HG02973 (cell line): ENCODE measurements around the gene PDLIM4.

Source experiments
- ATAC-seq: cut with Tn5 transposase; IDR thresholded peaks from one replicate; pipeline ENCODE4 v1.9.1; 2021; ENCODE audit warnings: moderate library complexity; ENCODE audit not compliant: unreplicated experiment

Gene PDLIM4

DNA sequence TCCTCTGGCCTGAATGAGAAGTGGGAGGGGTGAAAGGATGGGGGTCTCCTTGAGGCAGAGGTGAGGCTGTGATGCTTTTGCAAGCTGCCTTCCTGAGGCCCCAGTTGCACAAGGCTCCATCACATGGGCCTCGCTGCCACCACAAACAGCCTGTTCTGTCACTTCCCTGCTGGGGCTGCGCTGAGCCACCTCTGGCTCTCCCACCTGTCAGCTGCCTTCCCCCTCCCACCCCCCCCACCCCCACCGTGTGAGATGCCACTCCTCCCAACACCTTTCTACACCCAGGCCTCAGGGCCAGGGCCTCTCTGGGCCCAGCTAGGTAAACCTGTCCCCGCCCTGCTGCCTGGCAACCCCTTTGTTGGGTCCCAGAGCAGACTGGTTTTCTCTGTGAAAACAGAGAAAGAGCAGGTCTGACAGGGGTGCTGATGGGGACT is 4.5 kb upstream of the PDLIM4 start:
- ATAC-seq: no peak

DNA sequence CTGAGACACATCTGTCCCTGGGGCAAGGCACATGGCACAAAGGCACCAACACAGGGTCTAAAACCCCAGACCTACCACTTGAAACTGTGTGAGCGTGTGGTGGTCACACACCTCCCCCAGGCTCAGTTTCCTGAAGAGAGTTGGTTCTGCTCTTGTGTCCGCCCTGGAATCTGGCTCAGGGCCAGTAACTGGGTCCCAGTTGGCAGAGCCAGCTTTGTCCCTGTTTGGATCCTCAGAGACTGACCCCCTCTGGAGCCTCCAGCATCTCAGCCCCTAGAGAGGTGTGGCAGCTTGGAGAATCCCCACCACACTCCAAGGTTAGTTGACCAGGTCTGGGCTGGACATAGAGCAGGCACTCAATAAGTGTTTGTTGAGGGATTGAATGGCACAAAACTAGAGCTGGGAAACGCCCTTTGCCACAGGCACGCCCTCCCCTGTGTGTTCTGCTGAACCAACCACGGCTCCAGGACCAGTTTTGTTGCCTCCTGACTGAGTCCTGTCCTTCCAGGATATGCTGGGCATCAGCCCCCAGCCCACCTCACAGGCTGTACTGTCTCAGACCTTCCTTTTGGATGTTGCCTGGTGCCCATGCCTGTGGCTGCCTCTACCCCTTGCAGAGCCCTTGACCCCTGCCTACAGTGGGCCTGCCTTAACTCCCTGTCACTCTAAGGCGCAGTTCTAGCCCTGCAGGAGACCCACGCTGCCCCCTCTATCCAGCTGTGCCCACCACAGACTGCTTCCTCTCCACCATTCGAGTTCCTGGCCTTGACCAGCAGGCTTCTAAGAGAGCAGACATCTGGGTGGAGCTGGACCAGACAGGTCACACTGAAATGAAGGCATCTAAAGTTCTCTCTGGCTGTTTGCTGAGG is 3.8 kb upstream of the PDLIM4 start:
- ATAC-seq: no peak

DNA sequence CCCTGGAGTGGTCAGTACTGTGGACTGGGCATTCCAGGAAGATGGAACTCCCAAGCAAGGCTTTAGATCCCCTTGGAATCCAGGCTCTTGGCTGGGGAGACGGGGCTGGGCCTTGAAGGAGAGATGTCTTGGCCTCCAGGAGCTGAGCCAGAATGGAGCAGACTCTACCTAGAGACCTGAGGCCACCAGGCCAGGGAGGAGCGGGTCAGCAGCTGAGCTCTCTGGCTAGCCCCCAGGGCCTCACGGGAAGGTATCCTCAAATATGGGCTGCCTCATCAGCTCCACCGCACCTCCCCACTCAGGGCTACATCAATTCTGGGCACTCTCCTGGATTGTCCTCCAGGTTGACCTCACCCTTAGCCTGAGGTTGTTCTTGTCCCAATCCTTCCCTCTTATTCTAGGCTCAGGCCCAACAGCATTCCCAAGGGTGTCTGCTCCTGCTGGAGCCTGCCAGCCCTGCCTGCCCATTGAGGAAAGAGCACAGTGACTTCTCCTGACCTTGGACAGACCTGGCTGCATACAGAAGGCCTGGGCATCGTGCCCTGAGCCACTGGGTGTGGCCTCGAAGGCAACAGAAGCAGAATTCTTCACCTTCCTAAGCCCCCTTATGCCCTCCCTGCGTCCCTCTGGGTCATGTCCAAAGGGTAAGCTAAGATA is 3.0 kb upstream of the PDLIM4 start:
- ATAC-seq: no peak

DNA sequence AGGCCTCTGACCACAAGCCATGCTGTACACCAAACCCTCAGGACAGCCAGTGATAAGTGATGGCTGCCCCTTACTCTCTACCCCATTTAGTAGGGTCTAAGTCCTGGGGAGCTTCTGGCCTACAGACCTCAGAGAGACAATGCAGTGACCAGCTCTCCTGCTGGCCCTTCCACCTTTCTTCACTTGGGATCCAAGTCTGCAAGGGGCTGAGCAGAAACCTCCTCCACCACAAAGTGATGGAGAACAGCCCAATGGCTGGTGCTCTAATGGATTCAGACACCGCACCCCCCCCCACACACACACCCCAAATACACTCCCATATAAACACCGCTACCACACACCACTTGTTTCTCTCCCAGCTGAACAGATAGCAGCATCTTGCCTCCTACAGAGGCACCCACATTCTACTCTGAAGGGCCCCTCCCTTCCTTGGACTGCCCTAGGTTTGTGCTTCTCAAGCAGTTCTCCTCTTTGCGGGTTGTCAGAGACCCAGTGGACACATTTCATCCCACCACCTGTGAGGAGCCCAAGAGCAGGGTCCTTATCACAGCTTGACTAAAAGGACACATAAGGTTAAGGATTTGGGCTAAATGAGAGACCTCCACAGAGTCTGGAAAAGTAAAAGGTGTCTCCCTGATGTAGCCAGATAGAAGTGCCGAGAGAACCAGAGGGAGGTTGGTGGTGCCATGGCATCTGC is 1.3 kb upstream of the PDLIM4 start:
- ATAC-seq: no peak

DNA sequence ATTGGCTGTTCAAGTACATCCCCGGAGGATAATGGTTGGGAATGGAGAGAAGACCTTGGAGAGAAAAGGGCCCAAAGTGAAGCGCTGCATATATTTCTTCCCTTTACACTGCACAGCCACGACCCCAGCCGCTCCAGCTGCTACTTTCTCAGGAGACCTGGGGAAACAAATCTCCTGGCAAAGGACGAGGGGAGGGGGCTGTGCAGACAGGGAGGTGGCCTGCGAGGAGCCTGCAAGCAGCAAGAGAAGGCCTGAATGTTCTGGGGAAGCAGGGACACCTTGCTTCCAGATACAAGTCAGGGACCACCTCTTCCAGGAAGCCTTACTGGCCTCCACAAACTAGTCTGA is 739 bp upstream of the PDLIM4 start:
- ATAC-seq: no peak

DNA sequence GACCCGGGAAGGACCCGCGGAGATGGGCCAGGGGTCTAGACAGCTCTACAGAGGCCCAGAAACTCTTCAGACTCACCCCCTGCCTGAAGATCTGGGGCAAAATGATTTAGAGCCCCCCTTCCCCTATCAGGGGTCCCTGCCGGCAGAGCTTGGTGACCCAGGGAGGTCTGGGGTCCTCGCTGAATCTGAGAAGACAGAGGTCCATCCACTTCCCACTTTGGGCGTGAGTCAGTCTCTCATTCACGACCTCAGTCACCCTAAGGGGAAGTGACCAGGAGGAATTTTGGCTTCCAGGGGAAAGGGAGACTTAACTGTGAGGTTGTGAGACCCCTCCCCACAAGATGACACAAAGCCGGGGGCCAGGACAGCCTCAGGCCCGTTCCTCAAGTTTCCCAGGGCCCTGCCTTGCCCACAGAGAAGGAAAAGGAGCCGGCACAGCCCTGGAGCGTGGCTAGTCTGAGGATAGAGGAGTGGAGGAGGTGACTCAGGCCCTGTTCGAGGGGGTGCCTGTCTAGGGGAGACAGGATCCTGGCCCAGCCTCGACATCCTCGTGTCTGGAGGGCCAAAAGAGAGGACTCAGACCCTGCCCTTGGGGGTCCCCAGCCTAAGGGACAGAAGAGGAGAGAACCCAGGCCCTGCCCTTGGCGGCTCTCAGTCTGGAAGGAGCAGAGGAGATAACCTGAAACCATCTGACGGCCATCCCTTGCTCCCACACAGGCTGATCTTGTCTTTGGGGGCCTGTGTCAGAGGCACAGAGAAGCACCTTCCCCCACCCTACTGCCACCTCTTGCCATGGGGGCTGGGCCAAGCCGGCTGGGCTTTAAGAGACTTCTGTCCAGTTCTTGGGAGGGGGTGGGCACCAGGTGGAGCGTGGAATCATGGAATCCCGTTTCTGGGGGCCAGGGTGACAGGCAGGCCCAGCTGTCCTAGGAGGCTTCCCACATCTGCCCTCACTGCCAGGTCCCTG is 889 bp downstream of the PDLIM4 start:
- ATAC-seq: no peak

DNA sequence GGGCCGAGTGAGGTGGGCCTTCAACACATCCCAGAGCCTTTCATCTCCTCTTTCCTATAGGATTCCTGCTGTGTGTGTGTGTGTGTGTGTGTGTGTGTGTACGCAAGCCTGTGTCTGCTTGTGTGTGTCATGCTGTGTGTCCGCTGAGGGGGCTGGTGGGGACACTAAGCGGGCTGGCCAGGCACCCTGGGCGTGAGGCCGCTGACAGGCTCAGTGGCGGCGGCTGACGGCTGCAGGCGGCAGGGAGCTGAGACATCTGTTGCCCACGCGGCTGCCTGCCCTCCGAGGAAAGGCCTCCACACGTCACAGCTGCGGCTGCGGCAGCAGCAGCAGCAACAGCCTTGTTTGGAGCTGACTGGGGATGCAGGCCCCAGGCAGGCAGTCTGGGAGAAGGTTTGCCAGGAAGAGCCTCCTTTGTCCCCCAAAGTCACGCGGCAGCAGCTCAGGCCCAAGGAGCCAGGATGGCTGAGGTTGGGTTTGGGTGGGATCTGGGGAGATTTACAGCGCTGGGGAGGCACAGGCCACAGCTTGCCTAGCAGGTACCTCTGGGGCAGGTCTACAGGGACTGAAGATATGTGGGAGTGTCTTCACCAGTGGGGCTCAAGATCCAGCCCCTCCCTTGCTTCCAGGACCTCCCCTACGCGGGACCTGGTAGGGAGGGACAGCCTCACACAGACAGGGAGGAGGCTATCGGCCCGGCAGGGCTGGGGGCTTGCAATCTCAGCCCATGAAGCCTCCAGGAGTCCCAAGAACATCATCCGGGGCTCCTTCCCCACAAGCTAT is 1.8 kb downstream of the PDLIM4 start:
- no peak for ATAC-seq

DNA sequence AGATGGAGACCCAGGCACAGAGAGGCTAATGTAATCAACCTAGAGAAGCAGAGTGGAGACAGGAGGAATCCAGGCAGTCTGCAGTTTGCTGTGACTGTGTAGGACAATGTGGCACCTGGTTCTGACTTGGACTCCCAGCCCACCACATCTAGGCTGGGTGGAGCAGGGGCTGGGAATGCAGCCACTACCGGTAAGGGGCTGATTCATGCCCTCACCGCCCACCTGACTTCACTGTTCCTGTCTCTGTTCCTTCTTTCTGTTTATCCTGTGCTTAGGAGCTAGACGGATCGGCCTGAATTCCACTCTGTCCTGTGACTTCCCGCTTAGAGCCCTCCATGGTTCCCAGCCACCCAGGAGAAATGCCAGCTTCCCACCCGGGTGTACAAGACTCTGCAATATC is 2.6 kb downstream of the PDLIM4 start:
- no peak for ATAC-seq

DNA sequence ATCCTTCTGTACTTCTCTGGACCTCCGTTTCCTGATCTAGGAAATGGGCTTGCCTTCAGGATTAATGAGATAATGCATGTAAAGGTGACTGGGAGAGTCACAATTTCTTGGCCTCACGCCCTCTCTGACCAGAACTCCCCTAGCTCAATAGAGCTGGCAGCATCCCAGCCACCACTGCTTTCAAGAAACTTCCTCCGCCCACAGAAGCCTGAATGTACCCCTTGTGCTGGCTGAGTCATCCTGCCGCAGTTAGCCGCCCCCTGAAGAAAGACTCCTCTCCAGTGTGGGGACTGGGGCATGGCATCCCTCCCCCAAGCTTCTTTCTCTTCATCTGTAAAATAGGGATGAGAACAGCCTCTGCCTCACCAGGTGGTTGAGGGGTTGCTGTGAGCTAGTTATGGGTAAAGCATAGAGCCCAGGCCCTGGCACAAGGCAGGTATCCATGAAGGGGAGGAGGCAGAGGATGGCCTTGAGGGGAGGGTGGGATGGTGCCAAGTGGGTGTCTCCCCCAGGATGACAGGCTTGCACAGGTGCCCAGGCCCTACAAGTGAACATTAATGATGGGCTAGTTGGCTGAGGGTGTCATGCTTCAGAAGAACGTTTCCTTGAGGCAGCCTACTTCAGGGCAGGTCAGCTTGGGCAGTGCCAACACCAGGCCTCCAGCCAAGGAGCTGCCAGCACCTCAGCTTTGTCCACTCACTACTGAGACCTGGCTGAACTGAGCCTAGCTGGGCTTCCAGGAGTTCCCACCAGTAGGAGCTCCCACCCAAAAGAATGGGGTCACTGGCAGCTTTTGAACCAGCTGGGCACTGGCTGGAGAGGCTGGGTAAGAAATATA is 3.4 kb downstream of the PDLIM4 start:
- ATAC-seq: no peak

DNA sequence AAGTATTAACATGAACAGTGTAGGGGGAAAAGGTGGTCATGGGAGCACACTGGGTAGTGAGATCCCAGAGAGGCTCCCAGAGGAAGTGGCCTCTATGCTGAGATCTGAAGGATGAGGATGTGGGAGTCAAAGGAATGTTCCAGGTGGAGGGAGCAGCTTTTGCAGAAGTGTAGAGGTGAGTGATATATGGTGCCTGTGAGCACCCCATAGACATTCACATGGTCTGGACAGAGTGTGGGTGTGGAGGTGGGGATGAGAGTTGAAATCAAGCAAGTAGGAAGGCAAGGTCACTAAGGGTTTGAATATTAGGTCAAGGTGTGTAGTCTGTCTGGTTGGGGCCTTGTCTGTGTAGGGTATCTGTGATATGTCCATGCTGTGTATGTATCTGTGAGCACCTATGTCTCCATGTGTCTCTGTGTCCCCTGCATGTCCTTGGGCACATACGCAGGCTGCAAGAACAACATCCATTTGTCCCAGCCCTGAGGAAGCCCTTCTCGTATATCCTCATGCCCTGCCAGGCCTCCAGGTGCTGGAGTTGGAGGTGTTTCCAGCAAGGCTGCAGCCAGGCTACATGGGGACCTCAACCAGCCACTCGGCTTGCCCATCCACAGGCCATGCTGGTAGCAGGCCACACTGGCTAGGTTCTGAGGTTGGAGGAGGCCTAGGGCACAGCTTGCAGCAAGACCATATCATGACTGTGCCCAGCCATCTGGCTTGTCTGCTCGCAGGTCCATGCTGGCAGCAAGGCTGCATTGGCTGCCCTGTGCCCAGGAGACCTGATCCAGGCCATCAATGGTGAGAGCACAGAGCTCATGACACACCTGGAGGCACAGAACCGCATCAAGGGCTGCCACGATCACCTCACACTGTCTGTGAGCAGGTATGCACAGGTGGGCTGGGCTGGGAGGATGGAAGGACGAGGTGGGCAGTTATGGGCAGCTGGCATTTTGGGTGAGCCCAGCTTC is 4.7 kb downstream of the PDLIM4 start:
- ATAC-seq: no peak

DNA sequence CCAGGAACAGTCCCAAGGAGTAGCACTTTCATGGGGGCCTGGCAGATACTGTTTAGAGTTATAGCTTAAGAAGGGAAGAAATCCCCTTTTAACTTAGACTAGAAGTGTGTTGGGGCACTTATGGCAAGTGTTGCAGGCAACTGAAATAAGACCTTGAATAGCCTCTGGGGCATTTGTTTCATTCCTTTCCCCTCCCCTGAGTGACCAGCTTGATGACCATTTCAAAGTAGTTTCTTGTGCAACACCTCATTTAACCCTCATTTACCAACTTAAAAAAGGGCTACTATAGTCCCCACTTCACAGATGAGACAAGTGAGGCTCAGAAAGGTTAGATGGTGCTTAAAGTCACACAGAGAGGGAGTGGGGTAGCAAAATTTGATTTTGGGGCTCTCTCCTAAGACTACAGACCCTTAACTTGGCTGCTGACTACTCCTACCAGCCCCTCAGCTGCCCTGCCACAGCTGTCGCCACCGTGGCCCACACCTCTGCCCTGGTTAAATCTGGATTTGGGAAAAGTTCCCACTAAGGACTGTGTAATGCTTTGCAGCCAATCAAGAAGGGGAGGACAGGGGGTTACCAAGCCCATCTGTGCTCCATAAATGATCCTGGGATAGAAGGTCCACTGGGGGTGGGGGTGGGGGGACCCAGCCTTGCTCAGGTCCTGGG is 5.5 kb downstream of the PDLIM4 start:
- no peak for ATAC-seq

DNA sequence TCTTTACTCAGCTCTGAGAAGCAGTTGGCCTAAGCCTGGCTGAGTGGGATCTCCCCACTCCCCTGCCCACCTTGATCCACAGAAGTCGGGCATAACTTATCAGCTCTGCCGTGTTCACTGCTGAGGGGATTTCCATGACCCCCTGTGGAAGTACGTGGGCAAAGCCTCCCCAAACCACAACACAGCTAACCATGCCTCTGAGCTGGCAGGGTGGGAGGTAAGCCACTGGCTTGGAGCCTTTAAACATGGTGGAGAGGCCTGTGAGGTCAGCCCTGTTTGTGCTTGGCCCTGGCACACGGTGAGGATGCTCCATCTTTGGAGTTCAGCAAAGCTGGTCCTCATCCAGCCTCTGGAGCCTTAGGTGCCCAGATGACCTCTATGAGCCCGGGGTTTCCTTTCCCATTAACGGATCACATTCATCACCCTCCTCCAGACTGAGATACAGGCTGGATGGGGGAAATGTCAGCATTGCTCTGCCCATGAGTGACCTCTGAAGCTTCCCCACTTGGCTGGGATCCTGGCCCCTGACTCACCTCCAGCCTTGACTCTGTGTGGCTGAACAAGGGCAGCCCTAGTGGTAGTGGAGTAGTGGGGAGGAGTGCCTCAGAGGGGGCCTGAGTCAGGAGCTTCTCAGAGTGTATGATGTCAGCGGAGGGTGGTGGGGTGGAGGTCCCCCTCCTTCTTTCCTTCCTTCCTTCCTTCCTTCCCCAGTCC is 6.2 kb downstream of the PDLIM4 start:
- no peak for ATAC-seq

DNA sequence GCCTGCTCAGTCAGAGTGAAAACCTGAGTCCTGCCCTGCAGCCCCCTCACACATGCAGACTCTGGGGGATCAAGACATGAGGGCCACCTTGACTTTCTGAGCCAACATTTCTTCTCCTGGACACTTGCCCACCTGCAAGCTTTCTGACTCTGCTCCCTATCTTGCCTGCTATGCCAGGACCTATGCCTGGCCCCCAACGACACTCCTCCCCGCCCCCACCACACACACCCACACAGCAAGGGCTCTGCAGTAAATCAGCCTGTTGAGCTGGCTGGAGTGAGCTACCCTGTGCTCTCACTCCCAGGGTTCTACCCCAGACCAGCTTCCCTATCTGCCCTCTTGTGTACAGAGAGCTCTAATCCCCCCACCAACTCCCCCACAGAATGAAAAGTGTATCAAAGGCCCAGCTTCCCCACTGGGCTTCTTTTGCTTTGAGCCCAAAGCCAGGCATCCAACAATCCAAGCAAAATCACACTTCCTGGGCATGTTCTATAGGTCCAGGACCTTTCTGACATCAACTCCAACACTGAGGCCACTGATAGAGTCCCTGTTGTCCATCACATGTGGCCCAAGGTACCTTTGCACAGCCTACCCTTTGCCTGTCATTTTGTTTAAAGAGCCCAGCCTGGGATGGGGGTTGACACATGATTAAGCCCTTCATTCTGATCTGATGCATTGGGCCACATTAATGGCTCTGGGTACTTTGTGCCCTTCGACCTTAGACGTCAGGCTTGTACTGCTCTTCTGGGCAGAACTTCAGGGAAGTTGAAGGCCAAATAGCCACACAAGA is 7.2 kb downstream of the PDLIM4 start:
- no peak for ATAC-seq

DNA sequence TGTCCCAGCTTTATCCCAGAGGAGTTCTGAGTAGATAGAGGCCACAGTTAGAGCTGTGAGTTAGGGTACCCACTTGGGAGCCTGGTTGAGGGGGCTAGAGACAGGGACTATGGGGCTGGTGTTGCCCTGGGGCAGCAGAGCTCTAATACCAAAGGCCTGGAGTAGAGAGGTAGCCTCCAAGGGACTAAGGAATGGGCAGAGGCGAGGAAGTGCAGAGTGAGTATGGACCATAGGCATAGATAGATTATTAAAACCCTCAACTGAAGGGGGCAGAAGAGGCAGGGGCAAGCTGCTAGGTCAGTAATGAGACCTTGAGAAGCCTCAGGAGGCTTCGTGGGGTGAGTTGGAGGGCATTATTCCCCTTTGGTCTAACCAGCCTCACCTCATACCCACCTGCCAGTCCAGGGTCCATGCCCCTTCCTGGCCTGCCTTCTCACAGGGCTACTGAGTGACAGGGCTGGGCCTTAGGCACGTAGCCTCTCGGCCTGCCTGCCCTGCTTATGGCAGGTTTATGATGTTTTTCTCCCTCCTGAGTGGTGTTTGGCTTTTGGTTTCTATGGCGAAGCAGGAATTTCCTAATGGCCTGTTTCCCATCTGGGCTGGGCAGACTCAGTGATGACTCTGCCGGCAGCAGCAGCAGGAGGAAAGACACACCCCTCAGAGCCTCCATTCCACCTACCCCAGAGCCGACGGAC is 8.0 kb downstream of the PDLIM4 start:
- ATAC-seq: no peak

DNA sequence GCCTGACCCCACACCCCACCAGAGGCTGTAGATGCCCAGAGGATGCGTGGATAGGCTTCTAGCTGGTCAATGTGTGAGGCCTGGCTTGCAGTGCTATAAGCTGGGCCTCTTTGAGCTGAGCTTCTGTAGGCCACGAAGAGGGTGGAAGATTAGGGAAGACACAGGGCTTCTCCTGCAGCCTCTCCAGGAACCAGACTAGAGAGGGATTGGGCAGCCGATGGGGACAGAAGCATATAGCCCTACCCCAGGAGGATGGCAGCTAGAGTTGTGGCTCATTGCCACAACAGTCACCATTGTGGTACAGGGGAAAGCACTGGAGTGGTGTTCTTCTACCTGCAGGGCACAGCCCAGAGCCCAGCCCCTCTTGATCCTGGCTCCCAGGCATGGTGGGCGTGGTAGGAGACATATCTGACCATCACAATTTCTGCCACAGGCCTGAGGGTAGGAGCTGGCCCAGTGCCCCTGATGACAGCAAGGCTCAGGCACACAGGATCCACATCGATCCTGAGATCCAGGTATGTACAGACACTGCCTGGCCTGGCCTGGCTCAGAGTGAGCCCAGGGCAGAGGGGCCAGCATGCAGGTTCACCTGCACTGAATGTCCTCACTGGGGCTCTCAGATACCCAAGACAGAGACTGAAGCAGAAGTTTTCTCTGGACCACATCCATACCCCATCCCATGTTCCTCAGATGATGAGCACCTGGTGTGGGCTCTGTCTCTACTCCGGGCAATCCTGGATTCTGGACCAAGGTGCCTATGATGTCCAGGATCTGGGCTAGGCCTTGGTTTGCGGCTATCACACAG is 8.7 kb downstream of the PDLIM4 start:
- no peak for ATAC-seq
